CD14-positive monocyte (primary cell): ENCODE results near the gene CNTN4. TPM values are rescaled to one million over a fixed set of nuclear protein-coding genes. Genes with fewer than 3 reads are reported as not detected.

Source experiments
- DNase-seq, 3 donors: peaks; one replicate each; pipeline ENCODE4 v3.0.0-alpha.2; 2011 to 2022
- H2AFZ ChIP-seq: 2 replicates; pipeline ENCODE4 v1.6.0; 2012; ENCODE audit warnings: mild to moderate bottlenecking, low read depth, low read length, inconsistent platforms; ENCODE audit not compliant: insufficient read depth, poor library complexity, severe bottlenecking
- H3K27ac ChIP-seq, 2 donors: 1 replicate in 1 of 2; 2 replicates in 1 of 2; pipeline ENCODE4 v1.5.1; 2012 to 2013; ENCODE audit warnings: low read length in 2 of 2, control low read depth in 1 of 2, inconsistent platforms in 1 of 2, low read depth in 1 of 2, mild to moderate bottlenecking in 1 of 2
- H3K27me3 ChIP-seq, 2 donors: one replicate each; pipeline versions ENCODE4 v1.6.0 to v1.6.1; 2011 to 2013; ENCODE audit warnings: low read length in 2 of 2; ENCODE audit not compliant: control insufficient read depth in 2 of 2, insufficient read depth in 2 of 2
- H3K36me3 ChIP-seq, 2 donors: replicated peaks in 1 of 2; 1 replicate in 1 of 2; 2 replicates in 1 of 2; pipeline versions ENCODE4 v1.5.1 to v1.6.1; 2012 to 2013; ENCODE audit warnings: low read length in 2 of 2, control low read depth in 1 of 2, inconsistent platforms in 1 of 2, mild to moderate bottlenecking in 1 of 2; ENCODE audit not compliant: insufficient read depth in 2 of 2, control insufficient read depth in 1 of 2
- H3K4me1 ChIP-seq, 2 donors: 1 replicate in 1 of 2; 2 replicates in 1 of 2; pipeline versions ENCODE4 v1.5.1 to v1.6.1; 2012 to 2013; ENCODE audit warnings: low read length in 2 of 2, control low read depth in 1 of 2, inconsistent platforms in 1 of 2, mild to moderate bottlenecking in 1 of 2, moderate library complexity in 1 of 2; ENCODE audit not compliant: insufficient read depth in 2 of 2, control insufficient read depth in 1 of 2
- H3K4me2 ChIP-seq: replicated peaks from 2 replicates; pipeline ENCODE3; 2012; ENCODE audit warnings: low read length, moderate library complexity, mild to moderate bottlenecking; ENCODE audit not compliant: poor library complexity, severe bottlenecking; ENCODE audit errors: extremely low read depth
- H3K4me3 ChIP-seq, 3 experiments: fragments of 200-600 bp in 1 of 3; sonication (generic) in 1 of 3; replicated peaks in 1 of 3; 1 replicate in 2 of 3; 2 replicates in 1 of 3; pipeline ENCODE4 v1.5.1; 2011 to 2013; ENCODE audit warnings: low read length in 3 of 3, mild to moderate bottlenecking in 3 of 3, control low read depth in 2 of 3, low read depth in 2 of 3, inconsistent platforms in 1 of 3, moderate library complexity in 1 of 3
- H3K79me2 ChIP-seq: 2 replicates; pipeline ENCODE4 v1.6.0; 2012; ENCODE audit warnings: mild to moderate bottlenecking, control low read depth, inconsistent platforms, low read length, moderate library complexity; ENCODE audit not compliant: insufficient read depth
- H3K9ac ChIP-seq: 2 replicates; pipeline ENCODE4 v1.6.0; 2017; ENCODE audit warnings: low read length, mild to moderate bottlenecking; ENCODE audit not compliant: insufficient read depth, poor library complexity, severe bottlenecking
- H3K9me3 ChIP-seq, 2 donors: replicated peaks in 1 of 2; 1 replicate in 1 of 2; 2 replicates in 1 of 2; pipeline versions ENCODE4 v1.5.1 to v1.6.1; 2012 to 2013; ENCODE audit warnings: low read length in 2 of 2, control low read depth in 1 of 2; ENCODE audit not compliant: control insufficient read depth in 1 of 2, insufficient read depth in 1 of 2
- H4K20me1 ChIP-seq: 2 replicates; pipeline ENCODE4 v1.6.0; 2012; ENCODE audit warnings: mild to moderate bottlenecking, low read length, control low read depth, moderate library complexity; ENCODE audit not compliant: insufficient read depth
- H3K27ac Mint-ChIP-seq, 7 donors: one replicate each; pipeline ENCODE4 v1.8.0; 2020; ENCODE audit warnings: mild to moderate bottlenecking in 7 of 7, mixed read lengths in 7 of 7, moderate library complexity in 6 of 7, inconsistent platforms in 2 of 7
- H3K27me3 Mint-ChIP-seq, 3 donors: one replicate each; pipeline ENCODE4 v1.8.0; 2021 to 2022; ENCODE audit warnings: low read depth in 3 of 3, mild to moderate bottlenecking in 3 of 3, mixed read lengths in 3 of 3, moderate library complexity in 3 of 3, inconsistent platforms in 1 of 3
- H3K36me3 Mint-ChIP-seq, 2 donors: one replicate each; pipeline ENCODE4 v1.8.0; 2020; ENCODE audit warnings: mixed read lengths in 2 of 2, inconsistent platforms in 1 of 2, mild to moderate bottlenecking in 1 of 2
- H3K4me1 Mint-ChIP-seq: one replicate; pipeline ENCODE4 v1.8.0; 2020; ENCODE audit warnings: mild to moderate bottlenecking, mixed read lengths
- H3K4me3 Mint-ChIP-seq, 2 donors: one replicate each; pipeline ENCODE4 v1.8.0; 2020; ENCODE audit warnings: mild to moderate bottlenecking in 2 of 2, mixed read lengths in 2 of 2, moderate library complexity in 1 of 2
- H3K9me3 Mint-ChIP-seq, 7 donors: one replicate each; pipeline ENCODE4 v1.8.0; 2020 to 2022; ENCODE audit warnings: mixed read lengths in 7 of 7, mild to moderate bottlenecking in 6 of 7, moderate library complexity in 6 of 7, inconsistent platforms in 2 of 7
- CTCF ChIP-seq: fragments of 200-600 bp; IDR thresholded peaks from one replicate; pipeline ENCODE4 v1.8.0; 2022; ENCODE audit warnings: antibody characterized with exemption, mild to moderate bottlenecking
- WGBS: methylation state at CpG from one replicate; pipeline ENCODE4 v1.1.5; 2013; ENCODE audit warnings: missing lambda C conversion rate; ENCODE audit not compliant: insufficient coverage; 5-methylcytosine and 5-hydroxymethylcytosine counted together
- intact Hi-C, 2 donors: fragments of 100-400 bp; cut with micrococcal nuclease; formaldehyde crosslinking; loops; one replicate each; pipeline versions ENCODE4 v1.15.0 to v1.15.1; 2023
- polyA plus RNA-seq, 3 donors: library from polyadenylated mRNA; depleted of rRNA in 1 of 3; unstranded in 2 of 3; stranded (reverse) in 1 of 3; fragments of 300-500 nt in 2 of 3; fragments of >200 nt in 1 of 3; fragmentation: Illumina TruSeq in 2 of 3; gene quantifications; 1 replicate in 2 of 3; 2 replicates in 1 of 3; pipeline ENCODE4 v1.2.3, GENCODE V29; 2012 to 2021

CNTN4 gene
- polyA plus RNA-seq, 3 donors, result not detected

DNA sequence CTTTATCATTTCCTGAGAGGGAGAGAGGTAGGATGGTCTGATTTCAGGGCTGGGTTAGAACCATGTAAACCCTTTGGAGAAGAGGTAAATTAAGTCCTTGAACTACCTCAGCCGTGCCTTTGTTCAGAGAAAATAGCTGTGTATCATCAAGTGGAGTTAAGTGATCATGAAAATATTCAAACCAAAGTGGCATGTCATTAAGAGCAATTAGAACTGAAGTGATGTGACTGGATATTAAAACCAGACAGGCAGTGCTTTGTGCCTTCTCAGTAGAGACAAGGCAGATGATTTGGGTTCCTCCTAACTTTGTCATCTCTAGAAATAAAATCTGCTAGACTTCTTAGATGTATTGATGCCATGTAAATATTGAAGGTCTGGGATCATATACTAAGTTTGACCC, 840.0 kb downstream of the CNTN4 start:
- Histone ChIP-seq H3K36me3 (no peaks in the 10 kb centered on the region), H3K9ac (no peak overlapping the region), H3K4me3 (no peak overlapping the region), H4K20me1 (no peaks in the 10 kb centered on the region), H3K9me3 (no peaks in the 10 kb centered on the region), H3K79me2 (no peaks in the 10 kb centered on the region), H3K27ac (no peak overlapping the region), H2AFZ (no peak overlapping the region), H3K4me1 (no peaks in the 10 kb centered on the region), H3K4me2 (no peak overlapping the region), H3K27me3 (no peaks in the 10 kb centered on the region)
- Mint-ChIP-seq H3K27me3 (peaks cover 0 to 1% (median under 1%) of the 10 kb centered on the region in 3 donors), H3K9me3 (peaks cover 0 to 4% (median 2%) of the 10 kb centered on the region in 7 donors), H3K4me3 (no peak overlapping the region), H3K27ac (no peak overlapping the region), H3K36me3 (no peaks in the 10 kb centered on the region), H3K4me1 (no peaks in the 10 kb centered on the region)
- intact Hi-C loops, result no loop called here
- TF ChIP-seq CTCF, result no peak
- WGBS, result 86% methylated on average over 1 of the region's 1 CpG
- DNase-seq, result no peak

DNA sequence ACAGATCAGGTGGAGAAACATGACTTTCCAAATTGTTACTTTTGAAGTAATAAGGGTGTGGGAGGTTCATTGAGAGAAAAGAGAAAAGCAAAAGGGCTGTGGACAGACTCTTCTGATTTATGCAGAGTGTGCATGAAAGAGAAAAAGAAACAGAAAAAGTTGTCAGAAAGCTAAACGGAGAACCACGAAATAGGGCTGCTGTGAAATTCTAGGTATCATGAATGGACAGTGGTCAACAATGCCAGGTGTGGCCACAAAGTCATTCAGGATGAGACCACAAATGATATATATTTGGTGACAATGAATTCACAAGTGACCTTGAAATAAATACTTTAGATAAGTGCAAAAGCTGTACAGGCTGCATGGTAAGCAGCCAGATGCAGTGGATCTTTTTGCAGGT, 841.4 kb downstream of the CNTN4 start:
- H4K20me1 ChIP-seq, result no peaks in the 10 kb centered on the region
- Mint-ChIP-seq H3K4me3 (no peak overlapping the region), H3K27ac (no peak overlapping the region), H3K27me3 (peaks cover 0 to 1% (median 0%) of the 10 kb centered on the region in 3 donors), H3K9me3 (peaks cover 0 to 3% (median 2%) of the 10 kb centered on the region in 7 donors), H3K4me1 (no peaks in the 10 kb centered on the region), H3K36me3 (no peaks in the 10 kb centered on the region)
- no peak overlapping the region for H2AFZ ChIP-seq
- no peaks in the 10 kb centered on the region for H3K79me2 ChIP-seq
- no peaks in the 10 kb centered on the region for H3K4me1 ChIP-seq
- H3K4me2 ChIP-seq, result no peak overlapping the region
- DNase-seq, result no peak
- TF ChIP-seq CTCF, result no peak
- no peak overlapping the region for H3K4me3 ChIP-seq
- no peaks in the 10 kb centered on the region for H3K27me3 ChIP-seq
- no peaks in the 10 kb centered on the region for H3K36me3 ChIP-seq
- no peaks in the 10 kb centered on the region for H3K9me3 ChIP-seq
- WGBS, result 78% methylated on average over 2 of the region's 2 CpGs
- no peak overlapping the region for H3K9ac ChIP-seq
- intact Hi-C loops, result no loop called here
- no peak overlapping the region for H3K27ac ChIP-seq
